GM12892 (cell line): ENCODE results near the gene WFDC6.
"Not testable (repeated sequence)": the region's sequence is repeated elsewhere in the genome, so short reads cannot be mapped to it uniquely, and the experiment has no call there.

Experiments
- POLR2A ChIP-seq: IDR thresholded peaks from 2 replicates; pipeline ENCODE4 v1.6.1; 2011; ENCODE audit warnings: low read depth, low read length, control low read depth
- POLR2AphosphoS5 ChIP-seq: IDR thresholded peaks from 2 replicates; pipeline ENCODE4 v1.6.1; 2011; ENCODE audit warnings: low read depth, low read length, control low read depth
- TAF1 ChIP-seq: IDR thresholded peaks from 2 replicates; pipeline ENCODE4 v1.6.1; 2011; ENCODE audit warnings: low read depth, mild to moderate bottlenecking, control low read depth, low read length, borderline replicate concordance

DNA sequence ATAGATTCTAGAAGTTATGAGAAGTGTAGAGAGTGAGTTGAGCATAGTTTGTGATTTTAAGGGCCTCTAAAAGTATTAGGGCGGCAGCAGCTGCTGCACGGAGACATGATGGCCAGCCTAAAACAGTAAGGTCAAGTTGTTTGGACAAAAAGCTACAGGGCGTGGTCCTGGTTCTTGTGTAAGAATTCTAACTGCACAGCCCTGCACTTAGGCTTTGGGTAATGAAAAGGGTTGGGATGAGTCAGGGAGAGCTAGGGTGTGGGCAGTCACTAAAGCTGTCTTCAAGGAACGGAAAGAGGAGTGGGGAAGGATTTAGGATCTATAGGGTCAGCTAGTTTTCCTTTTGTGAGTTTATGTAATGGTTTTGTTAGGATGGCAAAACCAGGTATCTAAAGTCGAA is 46.7 kb upstream of the WFDC6 start:
- TF ChIP-seq POLR2A, TAF1, POLR2AphosphoS5: not testable (repeated sequence)
